Measurements from ENCODE around the gene VSTM4. TPM values are rescaled to one million over a fixed set of nuclear protein-coding genes. Genes with fewer than 3 reads are reported as not detected.

VSTM4 gene
- total RNA-seq, 2 donors from 2014 or later, result 0.25 TPM; not detected in 1

- Mint-ChIP-seq H3K27me3 (ENCODE audit: low read depth) (peaks cover 29% of the 10 kb centered on the region), H3K27ac (no peak overlapping the region), H3K4me3 (no peak overlapping the region), H3K36me3 (ENCODE audit: insufficient read depth in 2 of 2) (no peaks in the 10 kb centered on the region), H3K4me1 (ENCODE audit: low read depth) (no peaks in the 10 kb centered on the region), H3K9me3 (peaks cover 0 to 2% of the 10 kb centered on the region in 2 donors)
- DNase-seq (no peak), ATAC-seq (replicated peaks in 1 of 2) (no peak)
Observed at GRCh38 chr10:49109669-49110340, 5.5 kb downstream of the VSTM4 start.

GRCh38 chr10:49108656-49109055, 6.7 kb downstream of the VSTM4 start:
- Mint-ChIP-seq H3K27ac (no peak overlapping the region), H3K9me3 (peaks cover 0 to 3% of the 10 kb centered on the region in 2 donors), H3K27me3 (ENCODE audit: low read depth) (peaks cover 22% of the 10 kb centered on the region), H3K4me3 (no peak overlapping the region), H3K36me3 (ENCODE audit: insufficient read depth in 2 of 2) (no peaks in the 10 kb centered on the region), H3K4me1 (ENCODE audit: low read depth) (no peaks in the 10 kb centered on the region)
- ATAC-seq (replicated peaks in 1 of 2) (no peak), DNase-seq (no peak)

GRCh38 chr10:49107887-49108267, 7.4 kb downstream of the VSTM4 start:
- no peak for ATAC-seq (replicated peaks in 1 of 2)
- Mint-ChIP-seq H3K4me1 (ENCODE audit: low read depth) (peaks cover 7% of the 10 kb centered on the region), H3K27ac (no peak overlapping the region), H3K9me3 (peaks cover 0 to 3% of the 10 kb centered on the region in 2 donors), H3K36me3 (ENCODE audit: insufficient read depth in 2 of 2) (no peaks in the 10 kb centered on the region), H3K27me3 (ENCODE audit: low read depth) (peaks cover 25% of the 10 kb centered on the region), H3K4me3 (no peak overlapping the region)
- no peak for DNase-seq

- ATAC-seq (replicated peaks in 1 of 2), result no peak
- DNase-seq, result no peak
- Mint-ChIP-seq H3K4me3 (no peak overlapping the region), H3K27me3 (ENCODE audit: low read depth) (peaks cover 25% of the 10 kb centered on the region), H3K9me3 (peaks cover 0 to 3% of the 10 kb centered on the region in 2 donors), H3K36me3 (ENCODE audit: insufficient read depth in 2 of 2) (no peaks in the 10 kb centered on the region), H3K27ac (no peak overlapping the region), H3K4me1 (ENCODE audit: low read depth) (peaks cover 8% of the 10 kb centered on the region)
Observed at GRCh38 chr10:49107111-49107886, 8.0 kb downstream of the VSTM4 start.

GRCh38 chr10:49106451-49106850, 8.9 kb downstream of the VSTM4 start:
- H3K4me1 Mint-ChIP-seq (ENCODE audit: low read depth), result peaks cover 8% of the 10 kb centered on the region
- H3K27ac Mint-ChIP-seq, result no peak overlapping the region
- DNase-seq (no peak), ATAC-seq (replicated peaks in 1 of 2) (no peak)
- H3K27me3 Mint-ChIP-seq (ENCODE audit: low read depth), result peaks cover 25% of the 10 kb centered on the region
- H3K36me3 Mint-ChIP-seq (ENCODE audit: insufficient read depth in 2 of 2), result no peaks in the 10 kb centered on the region
- peaks cover 0 to 3% of the 10 kb centered on the region in 2 donors for H3K9me3 Mint-ChIP-seq
- no peak overlapping the region for H3K4me3 Mint-ChIP-seq

GRCh38 chr10:49105076-49105475, 10.2 kb downstream of the VSTM4 start:
- peaks cover 0 to 3% of the 10 kb centered on the region in 2 donors for H3K9me3 Mint-ChIP-seq
- DNase-seq (no peak), ATAC-seq (replicated peaks in 1 of 2) (no peak)
- peaks cover 8% of the 10 kb centered on the region for H3K4me1 Mint-ChIP-seq (ENCODE audit: low read depth)
- no peak overlapping the region for H3K4me3 Mint-ChIP-seq
- H3K27ac Mint-ChIP-seq, result no peak overlapping the region
- peaks cover 25% of the 10 kb centered on the region for H3K27me3 Mint-ChIP-seq (ENCODE audit: low read depth)
- no peaks in the 10 kb centered on the region for H3K36me3 Mint-ChIP-seq (ENCODE audit: insufficient read depth in 2 of 2)

- peaks cover 0 to 3% of the 10 kb centered on the region in 2 donors for H3K9me3 Mint-ChIP-seq
- H3K27ac Mint-ChIP-seq, result no peak overlapping the region
Observed at GRCh38 chr10:49104323-49104722, 11.0 kb downstream of the VSTM4 start.

GRCh38 chr10:49103761-49104160, 11.6 kb downstream of the VSTM4 start:
- H3K4me3 Mint-ChIP-seq, result no peak overlapping the region
- no peaks in the 10 kb centered on the region for H3K36me3 Mint-ChIP-seq (ENCODE audit: insufficient read depth in 2 of 2)
- peaks cover 0 to 3% of the 10 kb centered on the region in 2 donors for H3K9me3 Mint-ChIP-seq

More at GRCh38 chr10:49104323-49104722, 11.0 kb downstream of the VSTM4 start:
- ATAC-seq (replicated peaks in 1 of 2), result no peak
- no peak overlapping the region for H3K4me3 Mint-ChIP-seq
- H3K27me3 Mint-ChIP-seq (ENCODE audit: low read depth), result peaks cover 32% of the 10 kb centered on the region
- no peak for DNase-seq
- no peaks in the 10 kb centered on the region for H3K36me3 Mint-ChIP-seq (ENCODE audit: insufficient read depth in 2 of 2)
- H3K4me1 Mint-ChIP-seq (ENCODE audit: low read depth), result peaks cover 8% of the 10 kb centered on the region

GRCh38 chr10:49099046-49099445, 16.3 kb downstream of the VSTM4 start:
- Mint-ChIP-seq H3K4me3 (no peak overlapping the region), H3K9me3 (no peaks in the 10 kb centered on the region), H3K4me1 (ENCODE audit: low read depth) (peaks cover 8% of the 10 kb centered on the region), H3K36me3 (ENCODE audit: insufficient read depth in 2 of 2) (no peaks in the 10 kb centered on the region), H3K27ac (peak overlapping the region; percentile 16), H3K27me3 (ENCODE audit: low read depth) (peaks cover 26% of the 10 kb centered on the region)
- ATAC-seq (replicated peaks in 1 of 2) (no peak), DNase-seq (no peak)

More at GRCh38 chr10:49103761-49104160, 11.6 kb downstream of the VSTM4 start:
- no peak for DNase-seq
- H3K4me1 Mint-ChIP-seq (ENCODE audit: low read depth), result peaks cover 8% of the 10 kb centered on the region
- peaks cover 36% of the 10 kb centered on the region for H3K27me3 Mint-ChIP-seq (ENCODE audit: low read depth)
- ATAC-seq (replicated peaks in 1 of 2), result no peak
- H3K27ac Mint-ChIP-seq, result no peak overlapping the region

GRCh38 chr10:49096890-49097445, 18.4 kb downstream of the VSTM4 start:
- no peak overlapping the region for H3K27ac Mint-ChIP-seq
- no peak overlapping the region for H3K4me3 Mint-ChIP-seq
- no peak for ATAC-seq (replicated peaks in 1 of 2)
- H3K9me3 Mint-ChIP-seq, result no peaks in the 10 kb centered on the region
- H3K4me1 Mint-ChIP-seq (ENCODE audit: low read depth), result no peaks in the 10 kb centered on the region
- DNase-seq, result no peak
- H3K36me3 Mint-ChIP-seq (ENCODE audit: insufficient read depth in 2 of 2), result no peaks in the 10 kb centered on the region
- peaks cover 19% of the 10 kb centered on the region for H3K27me3 Mint-ChIP-seq (ENCODE audit: low read depth)

GRCh38 chr10:49094646-49095045, 20.7 kb downstream of the VSTM4 start:
- Mint-ChIP-seq H3K9me3 (no peaks in the 10 kb centered on the region), H3K27ac (no peak overlapping the region)
- ATAC-seq (replicated peaks in 1 of 2), result no peak

GRCh38 chr10:49093922-49094321, 21.4 kb downstream of the VSTM4 start:
- Mint-ChIP-seq H3K4me3 (no peak overlapping the region), H3K27me3 (ENCODE audit: low read depth) (peaks cover 15% of the 10 kb centered on the region)

More at GRCh38 chr10:49094646-49095045, 20.7 kb downstream of the VSTM4 start:
- no peaks in the 10 kb centered on the region for H3K4me1 Mint-ChIP-seq (ENCODE audit: low read depth)
- no peak for DNase-seq
- no peak overlapping the region for H3K4me3 Mint-ChIP-seq
- H3K27me3 Mint-ChIP-seq (ENCODE audit: low read depth), result peaks cover 19% of the 10 kb centered on the region
- H3K36me3 Mint-ChIP-seq (ENCODE audit: insufficient read depth in 2 of 2), result no peaks in the 10 kb centered on the region

GRCh38 chr10:49092477-49092876, 22.8 kb downstream of the VSTM4 start:
- ATAC-seq (replicated peaks in 1 of 2) (no peak), DNase-seq (no peak)
- Mint-ChIP-seq H3K4me3 (no peak overlapping the region), H3K9me3 (no peaks in the 10 kb centered on the region), H3K27ac (no peak overlapping the region), H3K27me3 (ENCODE audit: low read depth) (peaks cover 7% of the 10 kb centered on the region), H3K4me1 (ENCODE audit: low read depth) (no peaks in the 10 kb centered on the region), H3K36me3 (ENCODE audit: insufficient read depth in 2 of 2) (peaks cover 0 to 2% of the 10 kb centered on the region in 2 donors)

More at GRCh38 chr10:49093922-49094321, 21.4 kb downstream of the VSTM4 start:
- no peak overlapping the region for H3K27ac Mint-ChIP-seq
- H3K9me3 Mint-ChIP-seq, result no peaks in the 10 kb centered on the region
- no peaks in the 10 kb centered on the region for H3K36me3 Mint-ChIP-seq (ENCODE audit: insufficient read depth in 2 of 2)
- DNase-seq (no peak), ATAC-seq (replicated peaks in 1 of 2) (no peak)
- no peaks in the 10 kb centered on the region for H3K4me1 Mint-ChIP-seq (ENCODE audit: low read depth)

Data from activated T-cell treated with anti-CD3 and anti-CD28 coated beads, Interleukin-2, amount 50 U/mL, for 72 hours (primary cell).